NB4 (cell line): Measurements from ENCODE around the gene ARHGEF16.

Source experiments
- DNase-seq: peaks from one replicate; pipeline ENCODE4 v3.0.0; 2010; ENCODE audit warnings: low read depth
- H3K4me3 ChIP-seq: one replicate; pipeline ENCODE4 v1.5.1; 2011; ENCODE audit warnings: mild to moderate bottlenecking, low read depth, low read length, moderate library complexity
- CTCF ChIP-seq: IDR thresholded peaks from one replicate; pipeline ENCODE4 v1.5.1; 2012; ENCODE audit warnings: low read depth, low read length
- MAX ChIP-seq: IDR thresholded peaks from 2 replicates; pipeline ENCODE4 v1.6.1; 2011; ENCODE audit warnings: low read depth, low read length
- MYC ChIP-seq: IDR thresholded peaks from 2 replicates; pipeline ENCODE4 v1.6.1; 2011; ENCODE audit warnings: low read depth, low read length
- POLR2A ChIP-seq: IDR thresholded peaks from 2 replicates; pipeline ENCODE4 v1.6.1; 2011; ENCODE audit warnings: mild to moderate bottlenecking; ENCODE audit not compliant: insufficient read length; ENCODE audit errors: extremely low read depth

The ARHGEF16 gene

DNA sequence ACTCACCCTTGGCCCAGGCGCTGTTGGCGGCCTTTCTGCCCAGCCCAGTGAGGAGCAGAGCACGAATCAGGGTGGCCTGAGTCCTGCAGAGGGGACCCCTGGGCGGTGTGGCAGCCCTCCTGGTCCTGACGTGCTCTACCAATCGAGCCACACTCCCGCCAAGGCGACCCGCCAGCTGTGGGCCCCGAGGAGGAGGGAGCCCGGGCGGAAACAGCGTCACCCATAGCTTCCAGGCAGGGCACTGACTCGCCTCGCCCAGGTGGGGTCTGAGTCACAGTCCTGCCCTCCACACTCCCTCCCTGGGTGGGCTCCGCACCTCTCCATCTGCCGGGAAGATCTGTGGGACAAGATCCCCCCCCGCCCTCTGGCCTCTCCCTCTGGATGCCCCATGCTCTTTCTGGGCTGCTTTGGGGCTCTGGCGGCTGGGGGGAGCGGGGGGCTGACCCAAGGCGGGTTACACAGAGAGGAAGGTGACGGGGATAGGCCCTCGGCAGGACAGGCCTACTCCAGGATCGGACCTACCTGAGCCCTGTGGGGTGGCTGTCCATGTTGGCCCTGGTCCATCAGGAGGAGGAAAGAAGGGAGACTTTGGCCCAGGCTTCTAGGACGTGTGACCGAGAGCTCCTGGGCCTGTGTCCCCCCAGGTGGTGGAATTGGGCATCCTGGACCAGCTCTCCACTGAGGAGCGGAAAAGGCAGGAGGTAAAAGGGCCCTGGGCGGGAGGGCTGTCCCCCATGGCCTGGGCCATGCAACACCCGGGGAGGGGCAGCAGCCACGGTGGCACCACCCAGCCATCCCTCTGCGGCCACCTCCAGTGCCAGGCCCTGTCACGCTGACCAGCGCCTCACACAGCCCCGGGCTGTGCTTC lies 14.0 kb downstream of the ARHGEF16 start:
- no peak overlapping the region for H3K4me3 ChIP-seq
- TF ChIP-seq POLR2A (no peak), MAX (no peak), CTCF (no peak), MYC (no peak)
- DNase-seq: no peak

GRCh38 chr1:3469104-3469848 lies 14.8 kb downstream of the ARHGEF16 start:
- DNase-seq: no peak
- H3K4me3 ChIP-seq: no peak overlapping the region
- TF ChIP-seq POLR2A (no peak), MYC (no peak)

- TF ChIP-seq MAX (no peak), POLR2A (no peak), CTCF (no peak), MYC (no peak)
- DNase-seq: no peak
- H3K4me3 ChIP-seq: no peak overlapping the region
These were observed 15.6 kb downstream of the ARHGEF16 start for GRCh38 chr1:3469849-3470649.

- no peak overlapping the region for H3K4me3 ChIP-seq
- TF ChIP-seq POLR2A (no peak), MAX (no peak), CTCF (no peak), MYC (no peak)
- DNase-seq: no peak
These were observed 16.3 kb downstream of the ARHGEF16 start for GRCh38 chr1:3470650-3471355.

DNA sequence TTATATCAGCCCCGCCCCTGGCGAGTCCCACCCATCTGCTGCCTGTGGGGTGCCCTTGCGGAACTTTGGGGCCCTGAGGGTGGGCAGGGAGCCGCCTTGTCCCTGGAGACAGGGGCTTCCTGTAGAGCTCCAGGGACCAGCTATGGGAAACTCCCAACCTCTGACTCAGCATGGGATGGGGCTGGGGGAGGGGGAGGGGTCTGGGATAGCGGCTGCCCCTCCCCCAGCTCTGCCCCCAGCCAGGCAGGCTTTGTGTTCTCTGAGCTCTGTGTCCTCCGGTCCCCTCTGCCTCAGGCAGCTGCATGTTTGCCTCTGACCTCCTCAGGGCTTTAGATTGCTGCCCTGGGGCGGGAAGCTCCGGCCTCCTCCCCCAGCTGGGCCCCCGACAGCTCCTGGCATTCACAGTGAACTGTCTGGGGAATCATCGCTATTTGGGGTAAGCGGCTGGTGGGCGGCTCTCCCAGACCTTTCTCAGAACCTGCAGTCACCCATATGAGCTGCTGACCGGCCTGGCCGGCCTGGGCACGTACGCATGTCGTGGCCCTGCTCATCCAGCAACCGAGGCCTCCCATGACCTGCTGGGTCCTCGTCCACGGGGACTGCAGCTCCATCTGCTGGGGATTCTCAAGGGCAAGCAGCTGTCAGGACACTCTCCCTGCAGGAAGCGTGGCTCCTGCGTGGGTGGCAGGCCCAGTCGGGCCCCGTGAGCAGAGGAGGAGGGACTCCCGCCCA lies 17.1 kb downstream of the ARHGEF16 start:
- peak; percentile 20 for TF ChIP-seq CTCF
- no peak for TF ChIP-seq MAX
- no peak overlapping the region for H3K4me3 ChIP-seq
- peak; percentile 74 for DNase-seq
